ENCODE data around the gene NOM1. TPM values are rescaled to one million over a fixed set of nuclear protein-coding genes. Genes with fewer than 3 reads are reported as not detected.

Gene NOM1
- total RNA-seq, 1 experiment from 2014 or later: 30.3 TPM

DNA sequence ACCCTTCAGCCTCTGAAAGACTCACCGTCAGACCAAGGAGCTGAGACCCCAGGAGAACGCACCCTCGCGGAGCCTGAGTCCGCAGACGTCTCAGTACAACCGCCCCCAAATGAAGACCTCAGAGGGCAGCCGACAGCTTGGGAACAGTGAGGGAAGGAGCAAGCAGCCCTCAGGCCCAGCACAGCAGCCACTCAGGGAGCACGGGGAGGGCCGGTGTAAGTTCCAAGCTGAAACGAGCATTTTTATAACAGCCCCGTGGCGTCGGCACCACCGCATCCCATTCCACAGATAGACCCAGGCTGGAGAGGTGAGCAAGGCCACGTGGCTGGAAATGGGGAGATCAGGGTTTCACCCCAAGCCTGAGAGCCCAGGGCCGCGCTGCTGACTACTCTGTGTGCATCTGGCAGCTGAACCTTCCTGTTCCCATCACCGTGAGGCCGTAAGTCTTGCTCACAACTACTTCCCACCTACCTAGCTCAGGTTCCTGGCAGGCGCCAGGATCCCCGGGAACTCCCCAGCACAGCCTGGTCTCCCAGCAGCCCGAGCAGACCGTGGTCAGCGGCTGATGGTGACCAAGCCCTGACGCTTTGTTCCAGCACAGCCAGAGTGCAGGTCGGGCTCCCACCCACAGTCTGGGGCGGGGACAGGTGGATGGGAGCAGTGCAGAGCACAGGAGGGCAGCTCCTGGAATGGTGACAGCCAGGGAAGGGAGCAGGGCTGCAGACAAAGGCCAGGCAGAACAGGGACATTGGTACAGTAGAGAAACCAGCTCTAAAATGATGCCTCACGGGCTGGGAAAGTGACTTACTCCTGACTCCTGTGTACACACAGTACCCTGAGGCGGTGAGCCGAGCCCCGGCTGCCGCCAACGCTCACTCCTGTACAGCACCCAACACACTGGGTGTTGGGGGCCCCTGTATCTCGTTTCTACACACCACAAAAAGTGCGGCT lies 6.1 kb upstream of the NOM1 start:
- BruUV-seq (replicated peaks): no TSS peak
- Histone ChIP-seq H3K27me3 (ENCODE audit: control insufficient read depth, insufficient read depth, low read length) (no peaks in the 10 kb centered on the region), H3K4me1 (ENCODE audit: control insufficient read depth, insufficient read depth, low read length) (0 out of 2 replicates have a peak, but pooled peaks cover 6% of the 10 kb centered on the region), H3K36me3 (ENCODE audit: control insufficient read depth, insufficient read depth, low read length) (no peaks in the 10 kb centered on the region), H3K9me3 (ENCODE audit: control insufficient read depth, insufficient read depth, low read depth, low read length) (no peaks in the 10 kb centered on the region), H3K27ac (ENCODE audit: low read length) (no peak overlapping the region), H3K4me3 (ENCODE audit: low read depth in 2 of 2, low read length in 2 of 2) (no peak overlapping the region)
- POLR2A ChIA-PET: no interaction called here
- in situ Hi-C loops (cut with HindIII; ENCODE audit: low pct_unique_long_range_greater_than_20kb, low sequenced_read_pairs) (no loop called here), intact Hi-C loops (cut with micrococcal nuclease; ENCODE audit: unreplicated experiment) (no loop called here)
- DNase-seq (ENCODE audit: low read depth, low spot score): no peak
- ATAC-seq: peak; percentile 75
- TF ChIP-seq CTCF (IDR thresholded peaks at IDR 0.05) (no peak), TCF7L2 (IDR thresholded peaks at IDR 0.05; ENCODE audit: low read depth, low read length) (no peak), POLR2AphosphoS5 (IDR thresholded peaks at IDR 0.05; ENCODE audit: low read depth, low read length) (no peak), REST (IDR thresholded peaks at IDR 0.05; ENCODE audit: insufficient read depth in 1 of 2, low read depth in 2 of 2, low read length in 1 of 2) (no peak), SIN3A (IDR thresholded peaks at IDR 0.05; ENCODE audit: borderline replicate concordance, insufficient read depth, low read depth, low read length) (no peak)
- CTCF ChIA-PET: no interaction called here

DNA sequence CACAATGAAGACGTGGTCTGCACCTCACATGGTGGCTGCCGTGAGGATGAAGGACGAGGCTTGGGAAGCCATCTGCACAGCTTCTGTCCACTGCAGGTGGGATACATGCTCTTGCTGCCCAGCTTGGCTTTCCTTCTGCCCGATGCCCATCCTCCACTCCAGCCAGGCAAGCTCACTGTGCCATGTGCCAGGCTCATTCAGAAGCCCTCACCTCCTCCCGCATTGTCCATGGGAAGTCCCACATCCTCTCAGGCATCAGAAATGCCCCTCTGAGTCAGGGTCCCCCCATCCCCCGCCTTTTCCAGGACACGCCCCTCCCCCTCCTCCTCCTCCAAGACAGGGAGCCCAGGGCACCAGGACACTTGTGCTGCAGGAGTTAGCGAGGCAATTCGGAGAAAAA lies 4.6 kb upstream of the NOM1 start:
- ChIA-PET POLR2A (no interaction called here), CTCF (interaction anchor here (0.6 kb wide), 1 partner anchor 37 kb away, joined by 3 read pairs; no protein-coding TSS in a partner anchor)
- Histone ChIP-seq H3K27ac (ENCODE audit: low read length) (no peak overlapping the region), H3K4me3 (ENCODE audit: low read depth in 2 of 2, low read length in 2 of 2) (no peak overlapping the region), H3K9me3 (ENCODE audit: control insufficient read depth, insufficient read depth, low read depth, low read length) (no peaks in the 10 kb centered on the region), H3K4me1 (ENCODE audit: control insufficient read depth, insufficient read depth, low read length) (0 out of 2 replicates have a peak, but pooled peaks cover 6% of the 10 kb centered on the region), H3K27me3 (ENCODE audit: control insufficient read depth, insufficient read depth, low read length) (no peaks in the 10 kb centered on the region), H3K36me3 (ENCODE audit: control insufficient read depth, insufficient read depth, low read length) (no peaks in the 10 kb centered on the region; the same call in 1 of the 2 replicates)
- no TSS peak for BruUV-seq (replicated peaks)
- intact Hi-C loops (cut with micrococcal nuclease; ENCODE audit: unreplicated experiment): no loop called here
- no peak for TF ChIP-seq TCF7L2 (IDR thresholded peaks at IDR 0.05; ENCODE audit: low read depth, low read length)
- TF ChIP-seq REST (IDR thresholded peaks at IDR 0.05; ENCODE audit: insufficient read depth in 1 of 2, low read depth in 2 of 2, low read length in 1 of 2): no peak
- no peak for TF ChIP-seq SIN3A (IDR thresholded peaks at IDR 0.05; ENCODE audit: borderline replicate concordance, insufficient read depth, low read depth, low read length)
- no peak for TF ChIP-seq POLR2AphosphoS5 (IDR thresholded peaks at IDR 0.05; ENCODE audit: low read depth, low read length)
- no peak for TF ChIP-seq CTCF (IDR thresholded peaks at IDR 0.05)
- in situ Hi-C loops (cut with HindIII; ENCODE audit: low pct_unique_long_range_greater_than_20kb, low sequenced_read_pairs): no loop called here
- DNase-seq (ENCODE audit: low read depth, low spot score) (no peak), ATAC-seq (no peak)

All from Panc1 (cell line).